ENCODE data around the gene ZNF10. TPM values are rescaled to one million over a fixed set of nuclear protein-coding genes. Genes with fewer than 3 reads are reported as not detected.

The ZNF10 gene
- total RNA-seq (10 to 100 TPM; 13.6 to 38.8 (median 22.0) TPM), polyA plus RNA-seq (10 to 100 TPM in 1 of 2 donors, 1 to 10 TPM in 1; 9.6 to 10.4 TPM)
- long read RNA-seq, donor 1, partial matches to known transcripts = 0 of 8 reads
- long read RNA-seq, donor 1, other reads (novel, unspliced or antisense) = 7 of 8 reads
- long read RNA-seq, donor 2, partial matches to known transcripts = 0 of 15 reads
- long read RNA-seq, donor 2, other reads (novel, unspliced or antisense) = 14 of 15 reads
- long read RNA-seq, donor 3, full-length matches to known transcripts = 4 of 15 reads
- long read RNA-seq, donor 3, partial matches to known transcripts = 0 of 15 reads
- long read RNA-seq, donor 3, other reads (novel, unspliced or antisense) = 11 of 15 reads

- Histone ChIP-seq H3K4me3 (peak within 1 kb of the TSS; percentile 80), H3K36me3 (no peaks in the 10 kb centered on the region), H3K9me3 (peaks cover 3 to 44% of the 10 kb centered on the region in 2 donors), H3K4me1 (ENCODE audit: insufficient read depth) (no peaks in the 10 kb centered on the region), H3K27ac (peak within 1 kb of the TSS; percentile 95), H3K27me3 (no peaks in the 10 kb centered on the region)
- WGBS, 3 donors = 0 to 1% (median 0%) methylated on average over 69 to 87 of the region's 87 CpGs
- intact Hi-C loops (cut with DNase I) = no loop called here
- TF ChIP-seq EP300 (IDR thresholded peaks at IDR 0.05) = peak; percentile 36
- peak; percentile 64 for TF ChIP-seq POLR2A (IDR thresholded peaks at IDR 0.05)
- TF ChIP-seq, protein P1, sequence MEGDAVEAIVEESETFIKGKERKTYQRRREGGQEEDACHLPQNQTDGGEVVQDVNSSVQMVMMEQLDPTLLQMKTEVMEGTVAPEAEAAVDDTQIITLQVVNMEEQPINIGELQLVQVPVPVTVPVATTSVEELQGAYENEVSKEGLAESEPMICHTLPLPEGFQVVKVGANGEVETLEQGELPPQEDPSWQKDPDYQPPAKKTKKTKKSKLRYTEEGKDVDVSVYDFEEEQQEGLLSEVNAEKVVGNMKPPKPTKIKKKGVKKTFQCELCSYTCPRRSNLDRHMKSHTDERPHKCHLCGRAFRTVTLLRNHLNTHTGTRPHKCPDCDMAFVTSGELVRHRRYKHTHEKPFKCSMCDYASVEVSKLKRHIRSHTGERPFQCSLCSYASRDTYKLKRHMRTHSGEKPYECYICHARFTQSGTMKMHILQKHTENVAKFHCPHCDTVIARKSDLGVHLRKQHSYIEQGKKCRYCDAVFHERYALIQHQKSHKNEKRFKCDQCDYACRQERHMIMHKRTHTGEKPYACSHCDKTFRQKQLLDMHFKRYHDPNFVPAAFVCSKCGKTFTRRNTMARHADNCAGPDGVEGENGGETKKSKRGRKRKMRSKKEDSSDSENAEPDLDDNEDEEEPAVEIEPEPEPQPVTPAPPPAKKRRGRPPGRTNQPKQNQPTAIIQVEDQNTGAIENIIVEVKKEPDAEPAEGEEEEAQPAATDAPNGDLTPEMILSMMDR (IDR thresholded peaks at IDR 0.05) = peak in 2 of 3 donors; percentile 5 to 26
- DNase-seq = peak; percentile 95 to 99 (median 98)
Observed at GRCh38 chr12:133130038-133130807, at the start of gene ZNF10, which contains the start of gene ZNF891. Gene ZNF10, plus strand, starts transcription at chr12:133130627. Its CDS starts 13,866 bp downstream, at chr12:133144493. Gene ZNF891, minus strand, starts transcription at chr12:133130274. Its CDS starts 8,356 bp downstream, at chr12:133121918.

- TF ChIP-seq, protein P1 (IDR thresholded peaks at IDR 0.05) = no peak
- TF ChIP-seq POLR2A (IDR thresholded peaks at IDR 0.05) (no peak), EP300 (IDR thresholded peaks at IDR 0.05) (no peak)
- Histone ChIP-seq H3K4me3 (peak overlapping the region; percentile 53), H3K27ac (peak overlapping the region; percentile 89 to 98), H3K27me3 (no peaks in the 10 kb centered on the region), H3K9me3 (peaks cover 5 to 49% of the 10 kb centered on the region in 2 donors), H3K4me1 (ENCODE audit: insufficient read depth) (no peaks in the 10 kb centered on the region), H3K36me3 (peaks cover 3% of the 10 kb centered on the region)
- 23 to 25% (median 25%) methylated on average over 17 of the region's 17 CpGs for WGBS, 3 donors
- intact Hi-C loops (cut with DNase I) = loop anchor here in 2 of 4 donors (2.0 to 5.0 kb wide), 2 partner anchors 44 to 46 kb away; partner anchors contain the start of gene ZNF84 (in 1 of the 2)
- DNase-seq = peak; percentile 13 to 60 (median 48)
Observed at GRCh38 chr12:133081159-133081780, 49.2 kb upstream of the ZNF10 start.

DNA sequence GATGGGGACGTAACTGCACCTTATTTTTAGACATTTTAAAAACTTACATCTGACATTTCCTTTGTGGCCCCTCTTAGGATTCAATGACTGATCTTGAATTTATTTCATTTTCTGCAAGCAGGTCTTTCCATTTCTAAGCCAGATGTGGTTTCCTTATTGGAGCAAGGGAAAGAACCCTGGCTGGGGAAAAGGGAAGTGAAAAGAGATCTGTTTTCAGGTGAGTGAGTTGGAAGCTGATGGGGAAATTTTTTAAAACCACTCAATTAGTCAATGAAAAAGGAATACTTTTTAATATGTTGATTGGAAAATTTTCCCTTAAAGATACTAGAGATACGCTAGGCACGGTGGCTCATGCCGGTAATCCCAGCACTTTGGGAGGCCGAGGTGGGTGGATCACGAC lies 47.1 kb upstream of the ZNF10 start:
- peaks cover 3% of the 10 kb centered on the region for H3K36me3 ChIP-seq
- H3K9me3 ChIP-seq = peaks cover 11 to 58% of the 10 kb centered on the region in 2 donors
- intact Hi-C loops (cut with DNase I) = loop anchor here in 1 of 4 donors (5.0 kb wide), 1 partner anchor 44 kb away; no protein-coding TSS in a partner anchor

More for the DNA sequence above, 47.1 kb upstream of the ZNF10 start:
- 97 to 99% (median 98%) methylated on average over 6 of the region's 6 CpGs for WGBS, 3 donors
- no peaks in the 10 kb centered on the region for H3K27me3 ChIP-seq
- no peaks in the 10 kb centered on the region for H3K4me1 ChIP-seq (ENCODE audit: insufficient read depth)
- no peak for TF ChIP-seq POLR2A (IDR thresholded peaks at IDR 0.05)
- TF ChIP-seq, protein P1 (IDR thresholded peaks at IDR 0.05) = no peak
- no peak for TF ChIP-seq EP300 (IDR thresholded peaks at IDR 0.05)
- DNase-seq = no peak
- no peak overlapping the region for H3K4me3 ChIP-seq
- no peak overlapping the region for H3K27ac ChIP-seq
